C4-2B (cell line): ENCODE measurements around the gene TMPRSS11E.

Source experiments
- H3K27ac ChIP-seq: fragments of 450-650 bp; 2 replicates; pipeline ENCODE4 v1.5.1; 2017
- ZFX ChIP-seq: fragments of 450-650 bp; IDR thresholded peaks from 2 replicates; pipeline ENCODE4 v1.6.1; 2017
- TF ChIP-seq, protein P1 (sequence below): fragments of 450-650 bp; conservative IDR thresholded peaks from 2 replicates; pipeline ENCODE4 v1.5.1; 2017; ENCODE audit warnings: mild to moderate bottlenecking

The TMPRSS11E gene

GRCh38 chr4:68465058-68465457 is 17.8 kb downstream of the TMPRSS11E start:
- TF ChIP-seq ZFX: no peak
- TF ChIP-seq, protein P1, sequence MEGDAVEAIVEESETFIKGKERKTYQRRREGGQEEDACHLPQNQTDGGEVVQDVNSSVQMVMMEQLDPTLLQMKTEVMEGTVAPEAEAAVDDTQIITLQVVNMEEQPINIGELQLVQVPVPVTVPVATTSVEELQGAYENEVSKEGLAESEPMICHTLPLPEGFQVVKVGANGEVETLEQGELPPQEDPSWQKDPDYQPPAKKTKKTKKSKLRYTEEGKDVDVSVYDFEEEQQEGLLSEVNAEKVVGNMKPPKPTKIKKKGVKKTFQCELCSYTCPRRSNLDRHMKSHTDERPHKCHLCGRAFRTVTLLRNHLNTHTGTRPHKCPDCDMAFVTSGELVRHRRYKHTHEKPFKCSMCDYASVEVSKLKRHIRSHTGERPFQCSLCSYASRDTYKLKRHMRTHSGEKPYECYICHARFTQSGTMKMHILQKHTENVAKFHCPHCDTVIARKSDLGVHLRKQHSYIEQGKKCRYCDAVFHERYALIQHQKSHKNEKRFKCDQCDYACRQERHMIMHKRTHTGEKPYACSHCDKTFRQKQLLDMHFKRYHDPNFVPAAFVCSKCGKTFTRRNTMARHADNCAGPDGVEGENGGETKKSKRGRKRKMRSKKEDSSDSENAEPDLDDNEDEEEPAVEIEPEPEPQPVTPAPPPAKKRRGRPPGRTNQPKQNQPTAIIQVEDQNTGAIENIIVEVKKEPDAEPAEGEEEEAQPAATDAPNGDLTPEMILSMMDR: no peak
- no peak overlapping the region for H3K27ac ChIP-seq

GRCh38 chr4:68466185-68466584 is 18.9 kb downstream of the TMPRSS11E start:
- TF ChIP-seq ZFX: no peak
- TF ChIP-seq, protein P1: no peak
- no peak overlapping the region for H3K27ac ChIP-seq

GRCh38 chr4:68466751-68467150 is 19.5 kb downstream of the TMPRSS11E start:
- no peak overlapping the region for H3K27ac ChIP-seq
- TF ChIP-seq, protein P1: no peak
- no peak for TF ChIP-seq ZFX

DNA sequence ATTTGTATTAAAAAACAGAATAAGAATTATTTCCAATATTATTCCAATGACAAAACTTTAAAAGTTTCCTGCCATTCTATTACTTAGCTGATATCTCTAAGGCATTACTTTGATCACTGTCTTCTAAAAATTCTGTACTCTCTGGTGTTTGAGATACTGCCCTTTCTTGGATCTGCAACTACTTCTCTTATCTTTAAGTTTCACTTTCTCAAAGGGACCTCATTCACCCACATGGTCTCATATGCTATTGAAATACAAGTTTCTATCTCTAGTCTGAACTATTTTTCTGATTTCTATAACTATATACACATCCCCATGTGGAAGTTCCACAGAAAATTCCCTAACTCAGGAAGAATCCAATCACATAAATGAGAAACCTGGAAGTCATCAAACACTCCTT is 22.2 kb downstream of the TMPRSS11E start:
- no peak overlapping the region for H3K27ac ChIP-seq
- TF ChIP-seq ZFX: no peak
- TF ChIP-seq, protein P1: no peak

GRCh38 chr4:68476191-68476590 is 28.9 kb downstream of the TMPRSS11E start:
- no peak overlapping the region for H3K27ac ChIP-seq
- TF ChIP-seq, protein P1: no peak
- TF ChIP-seq ZFX: no peak

DNA sequence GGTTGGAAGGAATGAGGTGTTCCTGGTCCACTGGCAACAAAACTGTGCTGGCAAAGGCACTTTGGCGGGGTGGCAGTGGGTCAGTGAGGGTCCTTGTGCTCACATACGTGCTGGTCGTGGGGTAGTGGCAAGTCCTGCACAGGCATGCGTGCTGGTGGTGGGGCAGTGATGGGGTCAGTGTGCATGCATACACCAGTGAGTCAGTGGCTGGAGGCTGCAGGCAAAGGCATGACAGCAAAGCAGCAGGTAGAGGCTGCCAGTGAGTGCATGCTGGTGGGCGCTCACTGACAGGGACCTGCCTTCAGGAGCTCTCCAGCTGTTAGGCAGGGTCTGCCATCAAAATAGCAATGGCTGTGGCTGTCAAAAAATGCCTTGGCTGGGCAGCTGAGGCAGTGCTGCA is 42.1 kb downstream of the TMPRSS11E start:
- TF ChIP-seq, protein P1: no peak
- TF ChIP-seq ZFX: no peak
- no peak overlapping the region for H3K27ac ChIP-seq

DNA sequence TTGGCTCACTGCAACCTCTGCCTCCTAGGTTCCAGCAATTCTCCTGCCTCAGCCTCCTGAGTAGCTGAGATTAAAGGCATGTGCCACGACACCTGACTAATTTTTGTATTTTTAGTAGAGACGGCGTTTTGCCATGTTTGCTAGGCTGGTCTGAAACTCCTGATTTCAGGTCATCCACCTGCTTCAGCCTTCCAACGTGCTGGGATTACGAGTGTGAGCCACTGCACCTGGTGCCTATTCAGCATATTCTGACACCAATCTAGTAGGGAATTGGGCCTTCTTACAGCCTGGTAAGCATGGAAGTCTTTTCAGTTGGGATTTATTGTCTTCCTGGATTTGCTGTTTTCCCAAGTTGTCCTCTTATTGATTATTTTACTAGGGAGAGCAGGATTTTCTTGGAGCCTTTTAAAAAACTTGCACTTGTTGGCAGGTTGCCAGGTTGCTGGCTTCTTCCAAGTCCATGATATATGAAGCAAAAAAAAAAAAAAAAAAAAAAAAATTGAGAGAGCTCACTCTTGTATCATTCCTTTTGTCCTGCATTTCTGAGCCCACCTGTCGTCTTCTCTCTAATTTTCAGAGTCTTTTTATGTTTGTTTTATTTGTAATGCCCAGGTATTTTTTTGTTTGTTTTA is 43.7 kb downstream of the TMPRSS11E start:
- no peak overlapping the region for H3K27ac ChIP-seq
- TF ChIP-seq, protein P1: no peak
- TF ChIP-seq ZFX: no peak
